Measurements from ENCODE around the gene CCNF.

DNA sequence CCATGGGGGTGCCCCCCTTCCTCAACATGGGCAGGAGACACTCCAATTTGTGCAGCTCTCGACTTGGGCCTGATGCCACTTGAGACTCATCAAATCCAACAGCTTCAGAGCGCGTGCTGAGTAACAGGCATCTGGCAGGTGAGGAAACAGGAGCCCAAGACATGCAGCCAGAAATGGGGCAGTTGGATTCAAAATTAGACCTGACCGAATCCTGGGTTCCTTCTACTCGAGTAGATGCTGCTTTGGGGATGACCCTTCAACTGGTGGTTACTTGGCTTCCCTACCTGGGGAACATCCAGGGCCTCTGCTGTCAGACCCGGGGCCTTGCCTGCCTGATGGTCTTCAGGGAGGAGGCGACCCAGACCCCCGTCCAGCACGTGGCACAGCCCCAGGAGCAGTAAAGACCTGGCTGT is 41.4 kb downstream of the CCNF start:
- TF ChIP-seq, protein P1, sequence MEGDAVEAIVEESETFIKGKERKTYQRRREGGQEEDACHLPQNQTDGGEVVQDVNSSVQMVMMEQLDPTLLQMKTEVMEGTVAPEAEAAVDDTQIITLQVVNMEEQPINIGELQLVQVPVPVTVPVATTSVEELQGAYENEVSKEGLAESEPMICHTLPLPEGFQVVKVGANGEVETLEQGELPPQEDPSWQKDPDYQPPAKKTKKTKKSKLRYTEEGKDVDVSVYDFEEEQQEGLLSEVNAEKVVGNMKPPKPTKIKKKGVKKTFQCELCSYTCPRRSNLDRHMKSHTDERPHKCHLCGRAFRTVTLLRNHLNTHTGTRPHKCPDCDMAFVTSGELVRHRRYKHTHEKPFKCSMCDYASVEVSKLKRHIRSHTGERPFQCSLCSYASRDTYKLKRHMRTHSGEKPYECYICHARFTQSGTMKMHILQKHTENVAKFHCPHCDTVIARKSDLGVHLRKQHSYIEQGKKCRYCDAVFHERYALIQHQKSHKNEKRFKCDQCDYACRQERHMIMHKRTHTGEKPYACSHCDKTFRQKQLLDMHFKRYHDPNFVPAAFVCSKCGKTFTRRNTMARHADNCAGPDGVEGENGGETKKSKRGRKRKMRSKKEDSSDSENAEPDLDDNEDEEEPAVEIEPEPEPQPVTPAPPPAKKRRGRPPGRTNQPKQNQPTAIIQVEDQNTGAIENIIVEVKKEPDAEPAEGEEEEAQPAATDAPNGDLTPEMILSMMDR (conservative IDR thresholded peaks at IDR 0.05; ENCODE audit: low read depth, low read length), result no peak
- TF ChIP-seq, protein P2, sequence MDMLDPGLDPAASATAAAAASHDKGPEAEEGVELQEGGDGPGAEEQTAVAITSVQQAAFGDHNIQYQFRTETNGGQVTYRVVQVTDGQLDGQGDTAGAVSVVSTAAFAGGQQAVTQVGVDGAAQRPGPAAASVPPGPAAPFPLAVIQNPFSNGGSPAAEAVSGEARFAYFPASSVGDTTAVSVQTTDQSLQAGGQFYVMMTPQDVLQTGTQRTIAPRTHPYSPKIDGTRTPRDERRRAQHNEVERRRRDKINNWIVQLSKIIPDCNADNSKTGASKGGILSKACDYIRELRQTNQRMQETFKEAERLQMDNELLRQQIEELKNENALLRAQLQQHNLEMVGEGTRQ (IDR thresholded peaks at IDR 0.05; ENCODE audit: low read depth, low read length), result no peak
- no peak for TF ChIP-seq POLR2A (IDR thresholded peaks at IDR 0.05; ENCODE audit: low read depth, low read length)
- no peak for TF ChIP-seq CEBPB (IDR thresholded peaks at IDR 0.05; ENCODE audit: low read depth, low read length)
- no peak for TF ChIP-seq RAD21 (IDR thresholded peaks at IDR 0.05; ENCODE audit: low read length)
- TF ChIP-seq, protein P3, sequence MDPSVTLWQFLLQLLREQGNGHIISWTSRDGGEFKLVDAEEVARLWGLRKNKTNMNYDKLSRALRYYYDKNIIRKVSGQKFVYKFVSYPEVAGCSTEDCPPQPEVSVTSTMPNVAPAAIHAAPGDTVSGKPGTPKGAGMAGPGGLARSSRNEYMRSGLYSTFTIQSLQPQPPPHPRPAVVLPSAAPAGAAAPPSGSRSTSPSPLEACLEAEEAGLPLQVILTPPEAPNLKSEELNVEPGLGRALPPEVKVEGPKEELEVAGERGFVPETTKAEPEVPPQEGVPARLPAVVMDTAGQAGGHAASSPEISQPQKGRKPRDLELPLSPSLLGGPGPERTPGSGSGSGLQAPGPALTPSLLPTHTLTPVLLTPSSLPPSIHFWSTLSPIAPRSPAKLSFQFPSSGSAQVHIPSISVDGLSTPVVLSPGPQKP (IDR thresholded peaks at IDR 0.05; ENCODE audit: borderline replicate concordance, low read depth, low read length), result no peak

All from IMR-90 (cell line).